Naive thymus-derived CD4-positive, alpha-beta T cell (primary cell): ENCODE data around the gene OR52H1. TPM values are rescaled to one million over a fixed set of nuclear protein-coding genes. Genes with fewer than 3 reads are reported as not detected.
"Not testable (repeated sequence)": the region's sequence is repeated elsewhere in the genome, so short reads cannot be mapped to it uniquely, and the experiment has no call there.

ENCODE experiments used
- ATAC-seq: fragments of 150-1000 bp; cut with Tn5 transposase; 2 replicates; pipeline ENCODE4 v1.10.0; 2021; ENCODE audit warnings: mild to moderate bottlenecking, moderate library complexity
- CTCF ChIA-PET: fragments of 350-600 bp; sonication (Branson Sonifier 250); formaldehyde crosslinking; loops from one replicate; lab custom pipeline; 2021; ENCODE audit warnings: antibody characterized with exemption; lab: Charles Lee
- POLR2A ChIA-PET: fragments of 350-600 bp; sonication (Branson Sonifier 250); formaldehyde crosslinking; loops from one replicate; lab custom pipeline; 2021; ENCODE audit warnings: antibody characterized with exemption, inconsistent platforms; lab: Charles Lee
- DNase-seq, 9 donors: peaks; one replicate each; pipeline versions ENCODE4 v3.0.0 to v3.0.0-alpha.2; 2020 to 2022; ENCODE audit warnings: mixed read lengths in 1 of 9
- H3K27ac ChIP-seq: one replicate; pipeline ENCODE4 v1.7.0; 2013; ENCODE audit warnings: mild to moderate bottlenecking, low read depth, low read length, moderate library complexity
- H3K27me3 ChIP-seq, 2 donors: one replicate each; pipeline ENCODE4 v1.7.0; 2013; ENCODE audit warnings: low read length in 2 of 2, mild to moderate bottlenecking in 2 of 2, moderate library complexity in 2 of 2; ENCODE audit not compliant: control insufficient read depth in 2 of 2, insufficient read depth in 2 of 2
- H3K36me3 ChIP-seq, 3 experiments: 1 replicate in 2 of 3; 2 replicates in 1 of 3; pipeline ENCODE4 v1.7.0; 2013; ENCODE audit warnings: low read length in 3 of 3, mild to moderate bottlenecking in 3 of 3, moderate library complexity in 1 of 3; ENCODE audit not compliant: insufficient read depth in 3 of 3, control insufficient read depth in 2 of 3
- H3K4me1 ChIP-seq, 2 donors: one replicate each; pipeline ENCODE4 v1.7.0; 2013; ENCODE audit warnings: low read length in 2 of 2, mild to moderate bottlenecking in 2 of 2, moderate library complexity in 1 of 2; ENCODE audit not compliant: control insufficient read depth in 2 of 2, insufficient read depth in 2 of 2
- H3K4me3 ChIP-seq: 2 replicates; pipeline ENCODE4 v1.7.0; 2013; ENCODE audit warnings: mild to moderate bottlenecking, low read length
- H3K9me3 ChIP-seq, 3 experiments: 1 replicate in 2 of 3; 2 replicates in 1 of 3; pipeline ENCODE4 v1.7.0; 2013; ENCODE audit warnings: low read length in 3 of 3; ENCODE audit not compliant: control insufficient read depth in 2 of 3
- H3K27ac Mint-ChIP-seq, 9 donors: one replicate each; pipeline ENCODE4 v1.8.0; 2020 to 2022; ENCODE audit warnings: mixed read lengths in 9 of 9, mild to moderate bottlenecking in 8 of 9, moderate library complexity in 5 of 9, inconsistent platforms in 2 of 9
- H3K27me3 Mint-ChIP-seq, 5 donors: one replicate each; pipeline ENCODE4 v1.8.0; 2021 to 2022; ENCODE audit warnings: mixed read lengths in 5 of 5, mild to moderate bottlenecking in 1 of 5
- H3K36me3 Mint-ChIP-seq, 5 donors: one replicate each; pipeline ENCODE4 v1.8.0; 2020 to 2022; ENCODE audit warnings: mixed read lengths in 5 of 5, mild to moderate bottlenecking in 3 of 5, inconsistent platforms in 1 of 5
- H3K4me1 Mint-ChIP-seq, 7 donors: one replicate each; pipeline ENCODE4 v1.8.0; 2020 to 2022; ENCODE audit warnings: mixed read lengths in 7 of 7, mild to moderate bottlenecking in 3 of 7, inconsistent platforms in 1 of 7
- H3K4me3 Mint-ChIP-seq, 10 donors: one replicate each; pipeline ENCODE4 v1.8.0; 2020 to 2022; ENCODE audit warnings: mild to moderate bottlenecking in 10 of 10, mixed read lengths in 10 of 10, moderate library complexity in 6 of 10, inconsistent platforms in 2 of 10
- H3K9me3 Mint-ChIP-seq, 11 donors: one replicate each; pipeline ENCODE4 v1.8.0; 2020 to 2022; ENCODE audit warnings: mixed read lengths in 11 of 11, mild to moderate bottlenecking in 4 of 11, inconsistent platforms in 1 of 11, moderate library complexity in 1 of 11
- intact Hi-C, 2 donors: fragments of 100-400 bp; cut with micrococcal nuclease; formaldehyde crosslinking; loops; one replicate each; pipeline ENCODE4 v1.15.1; 2023
- polyA plus RNA-seq, 2 donors: library from polyadenylated mRNA; unstranded; fragments of 300-500 nt; fragmentation: Illumina TruSeq; gene quantifications; one replicate each; pipeline ENCODE4 v1.2.3, GENCODE V29; 2021
- total RNA-seq, 6 experiments: library from RNA in 5 of 6; stranded (reverse) in 5 of 6; gene quantifications; 1 replicate in 5 of 6; 2 replicates in 1 of 6; pipeline ENCODE4 v1.2.3 and lab custom pipeline; 2021 to 2026

The OR52H1 gene
- total and polyA plus RNA-seq, 7 experiments from 2014 or later, result 0.32 to 0.49 (median 0.48) TPM; not detected in 4

DNA sequence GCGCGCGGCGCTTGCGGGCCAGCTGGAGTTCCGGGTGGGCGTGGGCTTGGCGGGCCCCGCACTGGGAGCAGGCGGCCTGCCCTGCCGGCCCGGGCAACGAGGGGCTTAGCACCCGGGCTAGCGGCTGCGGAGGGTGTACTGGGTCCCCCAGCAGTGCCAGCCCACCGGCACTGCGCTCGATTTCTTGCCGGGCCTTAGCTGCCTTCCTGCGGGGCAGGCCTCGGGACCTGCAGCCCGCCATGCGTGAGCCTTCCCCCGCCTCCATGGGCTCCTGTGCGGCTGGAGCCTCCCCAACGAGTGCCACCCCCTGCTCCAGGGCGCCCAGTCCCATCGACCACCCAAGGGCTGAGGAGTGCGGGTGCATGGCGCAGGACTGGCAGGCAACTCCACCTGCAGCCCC is 41.6 kb upstream of the OR52H1 start:
- intact Hi-C loops, POLR2A ChIA-PET, H3K9me3 ChIP-seq, H3K27me3 Mint-ChIP-seq, H3K9me3 Mint-ChIP-seq, H3K36me3 ChIP-seq, H3K27ac Mint-ChIP-seq, H3K4me1 ChIP-seq, H3K27me3 ChIP-seq, H3K4me3 ChIP-seq, H3K4me1 Mint-ChIP-seq, DNase-seq, CTCF ChIA-PET, H3K4me3 Mint-ChIP-seq, ATAC-seq, H3K27ac ChIP-seq: not testable (repeated sequence)
- peaks cover 0 to 14% (median 7%) of the 10 kb centered on the region in 5 donors for H3K36me3 Mint-ChIP-seq

DNA sequence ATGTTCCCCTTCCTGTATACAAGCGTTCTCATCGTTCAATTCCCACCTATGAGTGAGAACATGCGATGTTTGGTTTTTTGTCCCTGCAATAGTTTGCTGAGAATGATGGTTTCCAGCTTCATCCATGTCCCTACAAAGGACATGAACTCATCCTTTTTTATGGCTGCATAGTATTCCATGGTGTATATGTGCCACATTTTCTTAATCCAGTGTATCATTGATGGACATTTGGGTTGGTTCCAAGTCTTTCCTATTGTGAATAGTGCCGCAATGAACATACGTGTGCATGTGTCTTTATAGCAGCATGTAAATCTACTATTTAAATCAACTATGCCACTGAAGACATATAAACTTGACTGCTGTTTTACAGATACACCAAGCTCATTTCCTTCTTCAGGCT is 36.1 kb upstream of the OR52H1 start:
- H3K27ac Mint-ChIP-seq, H3K4me3 Mint-ChIP-seq, H3K36me3 ChIP-seq, H3K4me1 ChIP-seq, H3K9me3 Mint-ChIP-seq, intact Hi-C loops, H3K4me3 ChIP-seq, H3K27ac ChIP-seq, DNase-seq, H3K27me3 ChIP-seq, POLR2A ChIA-PET, H3K27me3 Mint-ChIP-seq, ATAC-seq, H3K4me1 Mint-ChIP-seq, H3K9me3 ChIP-seq, CTCF ChIA-PET: not testable (repeated sequence)
- peaks cover 0 to 11% (median 5%) of the 10 kb centered on the region in 5 donors for H3K36me3 Mint-ChIP-seq

- ChIA-PET POLR2A (no interaction called here), CTCF (no interaction called here)
- no peaks in the 10 kb centered on the region for H3K4me1 Mint-ChIP-seq
- ATAC-seq, result no peak
- intact Hi-C loops, result no loop called here
- no peak for DNase-seq
- H3K9me3 ChIP-seq, result no peaks in the 10 kb centered on the region
- H3K4me3 ChIP-seq, result no peak overlapping the region
- H3K27me3 Mint-ChIP-seq, result peaks cover 0 to 2% (median 0%) of the 10 kb centered on the region in 5 donors
- peaks cover 0 to 5% (median 4%) of the 10 kb centered on the region in 5 donors for H3K36me3 Mint-ChIP-seq
- no peaks in the 10 kb centered on the region for H3K27me3 ChIP-seq
- no peaks in the 10 kb centered on the region for H3K36me3 ChIP-seq
- no peaks in the 10 kb centered on the region for H3K4me1 ChIP-seq
- H3K27ac ChIP-seq, result no peak overlapping the region
- no peak overlapping the region for H3K27ac Mint-ChIP-seq
- no peak overlapping the region for H3K4me3 Mint-ChIP-seq
- peaks cover 0 to 7% (median 0%) of the 10 kb centered on the region in 11 donors for H3K9me3 Mint-ChIP-seq
Observed at GRCh38 chr11:5581014-5581413, 32.7 kb upstream of the OR52H1 start.

DNA sequence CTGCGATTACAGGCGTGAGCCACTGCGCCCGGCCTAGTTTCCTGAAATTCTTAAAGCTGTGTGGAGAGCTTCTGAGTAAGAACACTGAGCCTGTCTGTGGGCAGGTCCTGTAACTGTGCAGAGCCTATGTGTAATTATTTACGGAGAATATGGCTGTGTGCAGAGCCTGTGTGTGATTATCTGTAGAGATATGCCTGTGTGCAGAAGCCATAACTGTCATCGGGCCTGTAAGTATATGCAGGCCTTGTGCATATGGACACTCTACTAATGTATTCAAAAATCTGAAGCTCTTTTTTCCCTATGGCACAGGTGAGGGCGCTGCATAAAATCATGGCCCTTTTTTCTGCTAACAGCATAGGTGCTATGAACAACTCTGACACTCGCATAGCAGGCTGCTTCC is 32.2 kb upstream of the OR52H1 start, which contains the start of gene OR52B6:
TSS of gene OR52B6 (plus strand) at position 301 of the 400 bp plus-strand sequence. CDS start at position 301, 0 bp downstream.
- ATAC-seq, result no peak
- intact Hi-C loops, result no loop called here
- Mint-ChIP-seq H3K27ac (no peak within 1 kb of the TSS), H3K9me3 (peaks cover 0 to 7% (median 0%) of the 10 kb centered on the region in 11 donors), H3K27me3 (peaks cover 0 to 2% (median 0%) of the 10 kb centered on the region in 5 donors), H3K36me3 (peaks cover 0 to 5% (median 4%) of the 10 kb centered on the region in 5 donors), H3K4me1 (no peaks in the 10 kb centered on the region), H3K4me3 (no peak within 1 kb of the TSS)
- no peaks in the 10 kb centered on the region for H3K27me3 ChIP-seq
- H3K36me3 ChIP-seq, result no peaks in the 10 kb centered on the region
- H3K9me3 ChIP-seq, result no peaks in the 10 kb centered on the region
- no peak within 1 kb of the TSS for H3K4me3 ChIP-seq
- DNase-seq, result no peak
- CTCF ChIA-PET, result no interaction called here
- POLR2A ChIA-PET, result no interaction called here
- H3K27ac ChIP-seq, result no peak within 1 kb of the TSS
- H3K4me1 ChIP-seq, result no peaks in the 10 kb centered on the region

- ATAC-seq, result no peak
- no peak for DNase-seq
- CTCF ChIA-PET, result no interaction called here
- no peak overlapping the region for H3K27ac Mint-ChIP-seq
- Histone ChIP-seq H3K9me3 (no peaks in the 10 kb centered on the region), H3K4me3 (no peak overlapping the region), H3K36me3 (no peaks in the 10 kb centered on the region), H3K4me1 (no peaks in the 10 kb centered on the region), H3K27ac (no peak overlapping the region), H3K27me3 (no peaks in the 10 kb centered on the region)
- intact Hi-C loops, result no loop called here
- no peaks in the 10 kb centered on the region for H3K9me3 Mint-ChIP-seq
- no peaks in the 10 kb centered on the region for H3K36me3 Mint-ChIP-seq
- H3K27me3 Mint-ChIP-seq, result no peaks in the 10 kb centered on the region
- no peak overlapping the region for H3K4me3 Mint-ChIP-seq
- POLR2A ChIA-PET, result no interaction called here
- no peaks in the 10 kb centered on the region for H3K4me1 Mint-ChIP-seq
Observed at GRCh38 chr11:5577101-5577500, 28.8 kb upstream of the OR52H1 start.

GRCh38 chr11:5575152-5575551 is 26.8 kb upstream of the OR52H1 start:
- Histone ChIP-seq H3K27me3 (no peaks in the 10 kb centered on the region), H3K9me3 (no peaks in the 10 kb centered on the region), H3K4me3 (no peak overlapping the region), H3K27ac (no peak overlapping the region), H3K36me3 (no peaks in the 10 kb centered on the region), H3K4me1 (no peaks in the 10 kb centered on the region)
- H3K9me3 Mint-ChIP-seq, result no peaks in the 10 kb centered on the region
- no peak for ATAC-seq
- ChIA-PET CTCF (no interaction called here), POLR2A (no interaction called here)
- intact Hi-C loops, result no loop called here
- no peak for DNase-seq
- H3K27ac Mint-ChIP-seq, result no peak overlapping the region
- H3K36me3 Mint-ChIP-seq, result peaks cover 0 to 8% (median 6%) of the 10 kb centered on the region in 5 donors
- H3K4me3 Mint-ChIP-seq, result no peak overlapping the region
- no peaks in the 10 kb centered on the region for H3K4me1 Mint-ChIP-seq
- H3K27me3 Mint-ChIP-seq, result no peaks in the 10 kb centered on the region

- no peaks in the 10 kb centered on the region for H3K27me3 Mint-ChIP-seq
- DNase-seq (no peak), ATAC-seq (no peak)
- Histone ChIP-seq H3K27ac (no peak overlapping the region), H3K4me1 (no peaks in the 10 kb centered on the region), H3K36me3 (no peaks in the 10 kb centered on the region), H3K27me3 (no peaks in the 10 kb centered on the region), H3K9me3 (no peaks in the 10 kb centered on the region), H3K4me3 (no peak overlapping the region)
- peaks cover 0 to 8% (median 6%) of the 10 kb centered on the region in 5 donors for H3K36me3 Mint-ChIP-seq
- no peak overlapping the region for H3K4me3 Mint-ChIP-seq
- no peaks in the 10 kb centered on the region for H3K4me1 Mint-ChIP-seq
- no peak overlapping the region for H3K27ac Mint-ChIP-seq
- intact Hi-C loops, result no loop called here
- ChIA-PET CTCF (no interaction called here), POLR2A (no interaction called here)
- no peaks in the 10 kb centered on the region for H3K9me3 Mint-ChIP-seq
Observed at GRCh38 chr11:5574654-5575053, 26.3 kb upstream of the OR52H1 start.
